SK-N-MC (cell line): Measurements from ENCODE around the gene ORAI2.
"Not testable (repeated sequence)": the region's sequence is repeated elsewhere in the genome, so short reads cannot be mapped to it uniquely, and the experiment has no call there.

Source experiments
- DNase-seq: peaks from one replicate; pipeline ENCODE4 v3.0.0-alpha.2; 2011; ENCODE audit warnings: low read depth, low spot score
- H3K27ac ChIP-seq: fragments of 200-600 bp; sonication (generic); 2 replicates; pipeline ENCODE4 v1.5.1; 2016; ENCODE audit warnings: mixed run types
- H3K36me3 ChIP-seq: fragments of 200-600 bp; sonication (generic); 2 replicates; pipeline ENCODE4 v1.6.1; 2017; ENCODE audit warnings: antibody characterized with exemption, low read length, mixed read lengths; ENCODE audit not compliant: insufficient read depth
- H3K4me3 ChIP-seq: fragments of 200-600 bp; sonication (generic); 2 replicates; pipeline ENCODE4 v1.5.1; 2016
- H3K9ac ChIP-seq: fragments of 200-600 bp; sonication (generic); 2 replicates; pipeline ENCODE4 v1.8.0; 2017; ENCODE audit warnings: mixed run types, mixed read lengths; ENCODE audit not compliant: insufficient read length
- H3K9me3 ChIP-seq: fragments of 200-600 bp; sonication (generic); 2 replicates; pipeline ENCODE4 v1.6.1; 2017; ENCODE audit warnings: low read depth, mild to moderate bottlenecking, antibody characterized with exemption, low read length, moderate library complexity, mixed read lengths

Gene ORAI2

GRCh38 chr7:102479209-102479584, 45.8 kb downstream of the ORAI2 start:
- DNase-seq, H3K9ac ChIP-seq, H3K36me3 ChIP-seq, H3K4me3 ChIP-seq, H3K9me3 ChIP-seq, H3K27ac ChIP-seq: not testable (repeated sequence)

DNA sequence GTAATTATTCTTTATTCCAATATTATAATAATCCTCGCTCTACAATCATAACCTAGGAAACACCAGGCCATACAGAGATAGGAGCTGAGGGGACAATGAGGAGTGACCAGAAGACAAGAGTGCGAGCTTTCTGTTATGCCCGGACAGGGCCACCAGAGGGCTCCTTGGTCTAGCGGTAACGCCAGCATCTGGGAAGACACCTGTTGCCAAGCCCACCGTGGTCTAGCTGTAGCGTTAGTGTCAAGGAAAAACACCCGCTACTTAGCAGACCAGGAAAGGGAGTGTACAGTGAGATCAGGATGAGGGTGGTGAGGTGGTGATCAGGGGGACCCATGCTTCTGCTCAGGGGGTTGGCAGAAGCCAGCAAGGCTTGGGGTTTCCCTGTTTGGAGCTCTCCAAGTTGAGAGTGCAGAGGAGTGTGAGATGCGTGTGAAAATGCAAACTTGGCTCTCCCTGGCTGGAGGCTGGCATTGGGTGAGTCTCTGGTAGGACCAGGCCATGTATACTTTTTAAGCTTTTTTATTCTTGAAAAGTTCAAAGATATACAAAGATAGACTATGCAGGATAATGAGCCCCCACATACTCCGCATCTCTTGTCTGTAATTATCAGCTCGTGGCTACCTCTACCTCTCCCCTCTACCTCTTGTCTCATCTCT, 46.7 kb downstream of the ORAI2 start:
- H3K9ac ChIP-seq, DNase-seq, H3K4me3 ChIP-seq, H3K27ac ChIP-seq, H3K36me3 ChIP-seq, H3K9me3 ChIP-seq: not testable (repeated sequence)

GRCh38 chr7:102481962-102482361, 48.6 kb downstream of the ORAI2 start:
- H3K36me3 ChIP-seq, H3K9me3 ChIP-seq, H3K27ac ChIP-seq, DNase-seq, H3K4me3 ChIP-seq, H3K9ac ChIP-seq: not testable (repeated sequence)

DNA sequence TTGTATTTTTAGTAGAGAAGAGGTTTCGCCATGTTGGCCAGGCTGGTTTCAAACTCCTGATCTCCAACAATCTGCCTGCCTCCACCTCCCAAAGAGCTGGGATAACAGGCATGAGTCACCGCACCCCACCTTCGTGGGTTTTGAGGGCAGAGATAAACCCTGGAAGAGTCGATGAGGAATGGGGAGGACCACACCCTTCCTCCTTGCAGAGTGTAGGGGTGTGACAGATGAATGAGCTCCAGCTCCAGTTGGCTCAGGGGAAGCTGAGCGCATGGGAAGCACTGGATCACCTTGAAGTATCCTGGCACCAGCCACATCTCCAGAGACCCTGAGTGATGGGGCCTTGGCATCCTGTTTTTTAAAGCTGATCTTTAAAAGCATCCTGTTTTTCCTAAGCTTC, 50.9 kb downstream of the ORAI2 start:
- not testable (repeated sequence) for H3K27ac ChIP-seq, DNase-seq, H3K36me3 ChIP-seq, H3K4me3 ChIP-seq, H3K9ac ChIP-seq, H3K9me3 ChIP-seq

DNA sequence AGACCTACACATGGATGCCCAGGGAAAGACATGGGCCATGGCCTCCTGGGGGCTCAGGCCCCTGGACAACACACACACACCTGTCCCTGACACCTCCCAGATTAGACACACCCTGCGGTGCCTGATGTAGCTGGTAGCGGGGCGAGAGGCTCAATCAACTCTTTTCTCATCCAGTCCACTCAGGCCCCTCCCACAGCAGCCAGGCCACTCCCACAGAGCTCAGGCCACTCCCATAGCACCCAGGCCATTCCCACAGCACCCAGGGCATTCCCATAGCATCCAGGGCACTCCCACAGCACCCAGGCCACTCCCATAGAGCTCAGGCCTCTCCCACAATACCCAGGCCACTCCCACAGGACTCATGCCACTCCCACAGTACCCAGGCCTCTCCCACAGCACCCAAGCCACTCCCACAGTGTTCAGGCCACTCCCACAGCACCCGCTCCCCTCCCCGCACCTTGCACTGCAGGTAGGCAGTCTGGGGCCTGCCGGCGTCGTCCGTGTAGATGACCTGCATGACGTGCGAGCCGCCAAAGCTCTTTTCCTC, 57.2 kb downstream of the ORAI2 start:
- H3K4me3 ChIP-seq, H3K9me3 ChIP-seq, H3K36me3 ChIP-seq, H3K27ac ChIP-seq, H3K9ac ChIP-seq, DNase-seq: not testable (repeated sequence)

DNA sequence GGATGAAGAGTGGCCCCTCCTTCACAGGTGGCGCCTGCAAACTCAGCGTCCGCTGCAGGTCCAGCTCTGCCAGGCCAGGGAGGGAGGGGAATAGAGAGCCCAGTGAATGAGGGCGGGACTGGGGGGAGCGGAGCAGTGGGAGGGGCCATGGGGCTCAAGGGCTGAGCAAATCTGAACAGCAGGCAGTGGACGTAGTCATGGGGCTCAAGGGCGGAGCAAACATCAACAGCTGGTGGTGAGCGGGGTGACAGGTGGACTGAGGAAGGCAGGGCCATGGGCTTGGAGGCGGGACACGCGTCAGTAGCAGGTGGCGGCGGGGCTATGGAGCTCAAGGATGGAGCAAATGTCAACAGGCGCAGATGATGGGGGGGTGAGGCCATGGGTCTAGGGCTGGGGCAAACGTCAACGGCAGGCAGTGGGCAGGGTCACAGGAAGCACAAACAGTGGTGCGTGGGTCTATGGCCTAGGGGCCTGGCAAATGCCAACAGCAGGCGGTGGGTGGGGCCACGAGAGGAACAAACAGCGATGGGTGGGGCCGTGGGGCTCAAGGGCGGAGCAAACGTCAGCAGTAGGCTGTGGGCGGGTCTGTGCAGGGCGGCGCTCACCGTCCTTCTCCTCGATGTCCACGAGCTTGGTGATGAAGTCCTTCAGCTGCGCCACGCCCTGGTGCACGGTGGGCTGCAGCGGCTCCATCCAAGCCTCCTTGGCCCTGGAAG, 60.0 kb downstream of the ORAI2 start:
- DNase-seq, result not testable (repeated sequence)

GRCh38 chr7:102494026-102494425, 60.7 kb downstream of the ORAI2 start:
- H3K9ac ChIP-seq, H3K27ac ChIP-seq, H3K4me3 ChIP-seq, H3K9me3 ChIP-seq, H3K36me3 ChIP-seq, DNase-seq: not testable (repeated sequence)

More for the DNA sequence above, 60.0 kb downstream of the ORAI2 start:
- not testable (repeated sequence) for H3K4me3 ChIP-seq, H3K9ac ChIP-seq, H3K36me3 ChIP-seq, H3K27ac ChIP-seq, H3K9me3 ChIP-seq

- not testable (repeated sequence) for H3K9ac ChIP-seq, H3K9me3 ChIP-seq, H3K4me3 ChIP-seq, H3K27ac ChIP-seq, H3K36me3 ChIP-seq, DNase-seq
Measured at GRCh38 chr7:102494473-102495149, 61.2 kb downstream of the ORAI2 start.

DNA sequence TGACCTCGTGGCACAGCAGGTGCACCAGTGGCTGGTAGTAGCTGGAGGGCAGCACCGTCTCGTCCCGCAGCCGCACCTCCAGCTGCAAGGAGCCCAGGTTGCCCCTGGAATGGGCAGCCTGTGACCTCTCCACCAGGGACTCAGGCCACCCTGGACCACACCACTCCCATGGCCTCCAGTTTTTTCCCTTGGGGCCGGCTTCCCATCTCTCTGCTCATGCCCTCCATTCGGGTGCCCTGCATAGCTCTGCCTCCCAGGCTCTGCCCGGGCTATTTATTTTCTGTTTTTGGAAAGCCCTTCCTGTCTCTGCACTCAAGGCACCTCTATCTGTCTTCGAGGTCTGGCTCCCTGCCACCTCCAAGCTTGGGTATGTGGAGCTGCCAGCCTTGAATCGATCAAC, 63.5 kb downstream of the ORAI2 start:
- H3K4me3 ChIP-seq, DNase-seq, H3K36me3 ChIP-seq, H3K27ac ChIP-seq, H3K9me3 ChIP-seq, H3K9ac ChIP-seq: not testable (repeated sequence)

GRCh38 chr7:102497308-102497707, 63.9 kb downstream of the ORAI2 start:
- not testable (repeated sequence) for H3K36me3 ChIP-seq, H3K27ac ChIP-seq, H3K9ac ChIP-seq, H3K4me3 ChIP-seq, H3K9me3 ChIP-seq, DNase-seq

- H3K9ac ChIP-seq, DNase-seq, H3K9me3 ChIP-seq: not testable (repeated sequence)
Measured at GRCh38 chr7:102498321-102498720, 64.9 kb downstream of the ORAI2 start.

DNA sequence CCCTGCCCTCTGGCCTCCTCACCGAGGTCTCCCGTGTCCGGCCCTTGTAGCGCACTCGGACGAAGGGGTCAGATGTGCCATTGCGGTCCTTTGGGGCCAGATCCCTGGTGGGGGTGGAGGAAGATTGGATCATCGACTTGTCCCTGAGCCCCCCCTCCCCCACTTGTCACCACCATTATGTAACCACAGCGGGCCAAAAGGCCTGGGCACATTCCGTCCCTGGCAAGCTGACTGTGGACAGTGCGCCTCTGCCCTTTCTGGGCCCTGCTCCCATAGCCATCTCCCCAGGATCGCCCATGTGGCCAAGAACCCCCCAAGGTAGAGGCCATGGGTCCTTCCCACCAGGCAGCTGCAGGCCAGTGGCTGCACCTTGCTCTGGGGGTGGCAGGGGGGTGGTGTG, 69.8 kb downstream of the ORAI2 start:
- not testable (repeated sequence) for H3K9me3 ChIP-seq, H3K4me3 ChIP-seq, DNase-seq, H3K27ac ChIP-seq, H3K36me3 ChIP-seq, H3K9ac ChIP-seq

More at GRCh38 chr7:102498321-102498720, 64.9 kb downstream of the ORAI2 start:
- H3K27ac ChIP-seq, H3K36me3 ChIP-seq, H3K4me3 ChIP-seq: not testable (repeated sequence)

GRCh38 chr7:102505298-102506185, 72.2 kb downstream of the ORAI2 start:
- not testable (repeated sequence) for H3K4me3 ChIP-seq, DNase-seq, H3K36me3 ChIP-seq, H3K27ac ChIP-seq, H3K9ac ChIP-seq, H3K9me3 ChIP-seq
